Upper lobe of left lung (tissue), 6 donors: ENCODE data around the gene PLEKHG3. TPM values are rescaled to one million over a fixed set of nuclear protein-coding genes. Genes with fewer than 3 reads are reported as not detected.

Experiments used
- ATAC-seq, 2 donors: fragments of 200-7000 bp; cut with Tn5 transposase; one replicate each; pipeline ENCODE4 v1.9.1; 2022; ENCODE audit warnings: mild to moderate bottlenecking in 2 of 2, moderate library complexity in 2 of 2; ENCODE audit not compliant: low FRiP score in 2 of 2
- DNase-seq, 2 donors: peaks; one replicate each; pipeline ENCODE4 v3.0.0-alpha.2; 2019 to 2020
- H3K27ac ChIP-seq, 4 donors: fragments of 200-600 bp; sonication (generic); one replicate each; pipeline ENCODE4 v1.5.1; 2016 to 2019
- H3K27me3 ChIP-seq, 4 donors: fragments of 200-600 bp; sonication (generic); one replicate each; pipeline ENCODE4 v1.5.1; 2017 to 2019
- H3K36me3 ChIP-seq, 4 donors: fragments of 200-600 bp; sonication (generic); one replicate each; pipeline ENCODE4 v1.5.1; 2016 to 2019
- H3K4me1 ChIP-seq, 4 donors: fragments of 200-600 bp; sonication (generic); one replicate each; pipeline ENCODE4 v1.5.1; 2018 to 2019
- H3K4me3 ChIP-seq, 4 donors: fragments of 200-600 bp; sonication (generic); one replicate each; pipeline ENCODE4 v1.5.1; 2017 to 2019; ENCODE audit warnings: mild to moderate bottlenecking in 2 of 4, moderate library complexity in 1 of 4
- H3K9me3 ChIP-seq, 4 donors: fragments of 200-600 bp; sonication (generic); one replicate each; pipeline ENCODE4 v1.5.1; 2018 to 2019
- CTCF ChIP-seq, 6 experiments: fragments of 450-650 bp in 4 of 6; fragments of 200-600 bp in 2 of 6; sonication (generic) in 2 of 6; IDR thresholded peaks; one replicate each; pipeline ENCODE4 v1.5.1; 2016 to 2019; ENCODE audit warnings: antibody characterized with exemption in 6 of 6
- EP300 ChIP-seq, 4 donors: sonication (generic); formaldehyde crosslinking; IDR thresholded peaks; one replicate each; pipeline ENCODE4 v1.5.1; 2017; ENCODE audit warnings: antibody characterized with exemption in 4 of 4, control low read depth in 2 of 4
- POLR2A ChIP-seq, 4 donors: fragments of 450-650 bp; IDR thresholded peaks; one replicate each; pipeline ENCODE4 v1.5.1; 2016 to 2017; ENCODE audit warnings: antibody characterized with exemption in 4 of 4, mild to moderate bottlenecking in 2 of 4
- POLR2AphosphoS5 ChIP-seq, 2 donors: sonication (generic); formaldehyde crosslinking; IDR thresholded peaks; one replicate each; pipeline ENCODE4 v1.5.1; 2017; ENCODE audit warnings: antibody characterized with exemption in 2 of 2
- WGBS, 2 donors: methylation state at CpG; one replicate each; pipeline ENCODE4 v1.1.5; 2017 to 2018; 5-methylcytosine and 5-hydroxymethylcytosine counted together
- total RNA-seq, 6 donors: library from RNA; depleted of rRNA in 4 of 6; stranded (reverse); fragments of >200 nt in 4 of 6; gene quantifications; one replicate each; pipeline versions ENCODE4 v1.1.0 to v1.2.1, GENCODE V29; 2016 to 2021
- donor health status: DM: no; HTN: no; CAD: no; lungs with moderate emphysema.
- donor health status: DM: no; HTN: yes; CAD: no; lungs with severe emphysema.

PLEKHG3 gene
- total RNA-seq, 6 donors from 2014 or later, result 12.8 to 49.2 (median 34.8) TPM

- Histone ChIP-seq H3K4me3 (no peak overlapping the region), H3K36me3 (peaks cover 0 to 4% (median 3%) of the 10 kb centered on the region in 4 donors), H3K27ac (peak overlapping the region in 3 of 4 donors; percentile 13 to 48 (median 45)), H3K27me3 (no peaks in the 10 kb centered on the region), H3K9me3 (no peaks in the 10 kb centered on the region), H3K4me1 (peaks cover 41 to 58% (median 45%) of the 10 kb centered on the region in 4 donors)
- TF ChIP-seq CTCF (IDR thresholded peaks at IDR 0.05), result no peak
- TF ChIP-seq POLR2A (IDR thresholded peaks at IDR 0.05), result no peak
- no peak for TF ChIP-seq EP300 (IDR thresholded peaks at IDR 0.05)
- TF ChIP-seq POLR2AphosphoS5 (IDR thresholded peaks at IDR 0.05), result no peak
- DNase-seq (no peak), ATAC-seq (peak in 1 of 2 donors; percentile 34)
- WGBS, 2 donors, result 82 to 89% methylated on average over 4 to 5 of the region's 5 CpGs
Observed at GRCh38 chr14:64722842-64723447, 18.7 kb downstream of the PLEKHG3 start.

GRCh38 chr14:64723691-64724577, 19.7 kb downstream of the PLEKHG3 start:
- 75 to 81% methylated on average over 11 to 15 of the region's 15 CpGs for WGBS, 2 donors
- DNase-seq (no peak), ATAC-seq (no peak)
- H3K4me1 ChIP-seq, result peaks cover 38 to 48% (median 40%) of the 10 kb centered on the region in 4 donors
- no peak for TF ChIP-seq EP300 (IDR thresholded peaks at IDR 0.05)
- TF ChIP-seq CTCF (IDR thresholded peaks at IDR 0.05), result no peak
- no peak for TF ChIP-seq POLR2A (IDR thresholded peaks at IDR 0.05)
- TF ChIP-seq POLR2AphosphoS5 (IDR thresholded peaks at IDR 0.05), result no peak
- H3K27me3 ChIP-seq, result no peaks in the 10 kb centered on the region
- H3K27ac ChIP-seq, result peak overlapping the region in 3 of 4 donors; percentile 10 to 45 (median 45)
- H3K4me3 ChIP-seq, result no peak overlapping the region
- no peaks in the 10 kb centered on the region for H3K9me3 ChIP-seq
- H3K36me3 ChIP-seq, result peaks cover 0 to 14% (median 11%) of the 10 kb centered on the region in 4 donors

GRCh38 chr14:64724578-64724930, 20.3 kb downstream of the PLEKHG3 start:
- peaks cover 34 to 47% (median 39%) of the 10 kb centered on the region in 4 donors for H3K4me1 ChIP-seq
- 70 to 94% methylated on average over 1 of the region's 1 CpG for WGBS, 2 donors
- TF ChIP-seq POLR2AphosphoS5 (IDR thresholded peaks at IDR 0.05) (no peak), EP300 (IDR thresholded peaks at IDR 0.05) (no peak), POLR2A (IDR thresholded peaks at IDR 0.05) (no peak), CTCF (IDR thresholded peaks at IDR 0.05) (no peak)
- no peaks in the 10 kb centered on the region for H3K9me3 ChIP-seq
- DNase-seq (no peak), ATAC-seq (no peak)
- H3K36me3 ChIP-seq, result peaks cover 0 to 19% (median 13%) of the 10 kb centered on the region in 4 donors
- peak overlapping the region in 2 of 4 donors; percentile 10 to 45 for H3K27ac ChIP-seq
- no peaks in the 10 kb centered on the region for H3K27me3 ChIP-seq
- no peak overlapping the region for H3K4me3 ChIP-seq

- Histone ChIP-seq H3K27me3 (no peaks in the 10 kb centered on the region), H3K36me3 (peaks cover 0 to 19% (median 14%) of the 10 kb centered on the region in 4 donors), H3K9me3 (no peaks in the 10 kb centered on the region), H3K4me3 (no peak overlapping the region), H3K4me1 (peaks cover 26 to 39% (median 31%) of the 10 kb centered on the region in 4 donors), H3K27ac (no peak overlapping the region)
- ATAC-seq (no peak), DNase-seq (no peak)
- 71% methylated on average over 3 of the region's 3 CpGs; no CpG with 5 or more reads in 1 of the 2 donors for WGBS, 2 donors
- TF ChIP-seq POLR2AphosphoS5 (IDR thresholded peaks at IDR 0.05) (no peak), EP300 (IDR thresholded peaks at IDR 0.05) (no peak), POLR2A (IDR thresholded peaks at IDR 0.05) (no peak), CTCF (IDR thresholded peaks at IDR 0.05) (no peak)
Observed at GRCh38 chr14:64725261-64725815, 21.1 kb downstream of the PLEKHG3 start.
